Measurements from ENCODE around the gene ASB15.
"Not testable (repeated sequence)": the region's sequence is repeated elsewhere in the genome, so short reads cannot be mapped to it uniquely, and the experiment has no call there.

The ASB15 gene

DNA sequence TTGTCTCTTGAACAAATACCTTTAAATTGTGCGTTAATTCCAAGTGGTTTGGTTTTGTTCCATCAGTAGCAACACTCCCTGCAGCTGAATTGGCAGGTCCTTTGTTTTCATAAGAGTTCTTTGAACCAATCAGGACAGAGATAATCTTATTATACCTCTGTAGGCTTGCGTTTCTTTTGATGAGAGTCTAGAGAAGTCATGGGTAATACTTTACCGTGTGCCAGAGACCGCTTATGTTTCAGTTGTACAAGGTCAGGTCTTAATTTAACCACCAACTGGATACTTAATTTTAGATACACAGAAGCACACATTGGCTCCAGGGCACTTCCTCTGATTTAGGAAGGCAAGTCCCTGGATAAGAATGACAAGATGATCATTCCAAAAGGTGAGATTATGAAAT is at the start of gene ASB15:
Gene ASB15, plus strand, starts transcription at position 292 of the 400 bp plus-strand sequence. CDS start 12,682 bp downstream, outside the sequence.
- peak; percentile 3 for DNase-seq (ENCODE audit: low read depth)

DNA sequence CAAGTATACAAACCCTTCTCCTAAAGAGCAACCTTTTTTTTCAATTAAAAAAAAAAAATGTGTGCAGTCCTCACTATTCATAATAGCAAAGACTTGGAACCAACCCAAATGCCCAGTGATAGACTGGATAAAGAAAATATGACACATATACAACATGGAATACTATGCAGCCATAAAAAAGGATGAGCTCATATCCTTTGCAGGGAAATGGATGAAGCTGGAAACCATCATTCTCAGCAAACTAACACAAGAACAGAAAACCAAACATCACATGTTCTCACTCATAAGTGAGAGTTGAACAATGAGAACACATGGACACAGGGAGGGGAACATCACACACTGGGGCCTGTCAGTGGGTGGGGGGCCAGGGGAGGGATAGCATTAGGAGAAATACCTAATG is 49.5 kb upstream of the ASB15 start:
- not testable (repeated sequence) for DNase-seq (ENCODE audit: low read depth)

DNA sequence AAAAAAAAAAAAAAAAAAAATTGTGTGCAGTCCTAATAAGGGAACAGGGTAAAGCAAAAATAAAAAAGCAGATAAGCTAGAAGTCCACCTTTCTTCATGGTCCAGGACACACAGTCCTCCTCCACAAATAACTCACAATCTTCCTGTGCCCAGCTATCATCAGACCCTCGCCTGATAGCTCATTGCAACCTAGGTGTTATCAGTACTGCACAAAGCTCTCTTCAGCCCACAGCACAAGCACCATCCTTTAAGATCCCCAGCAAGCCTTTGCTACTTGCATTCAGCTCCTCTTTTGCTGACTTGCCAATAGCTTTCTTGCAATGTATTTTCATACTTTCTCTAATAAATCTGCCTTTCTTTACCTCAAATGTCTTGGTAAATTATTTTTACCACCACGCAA is 49.0 kb upstream of the ASB15 start:
- no peak for DNase-seq (ENCODE audit: low read depth)

DNA sequence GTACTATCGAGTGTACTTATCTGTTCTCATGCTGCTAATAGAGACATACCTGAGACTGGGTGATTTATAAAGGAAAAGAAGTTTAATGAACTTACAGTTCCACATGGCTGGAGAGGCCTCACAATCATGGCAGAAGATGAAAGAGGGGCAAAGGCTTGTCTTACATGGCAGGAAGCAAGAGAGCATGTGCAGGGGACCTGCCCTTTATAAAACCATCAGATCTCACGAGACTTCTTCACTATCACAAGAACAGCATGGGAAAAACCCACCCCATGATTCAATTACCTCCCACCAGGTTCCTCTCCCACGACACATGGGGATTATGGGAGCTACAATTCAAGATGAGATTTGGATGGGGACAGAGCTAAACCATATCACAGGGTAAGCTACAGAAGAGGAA is 48.5 kb upstream of the ASB15 start:
- no peak for DNase-seq (ENCODE audit: low read depth)

DNA sequence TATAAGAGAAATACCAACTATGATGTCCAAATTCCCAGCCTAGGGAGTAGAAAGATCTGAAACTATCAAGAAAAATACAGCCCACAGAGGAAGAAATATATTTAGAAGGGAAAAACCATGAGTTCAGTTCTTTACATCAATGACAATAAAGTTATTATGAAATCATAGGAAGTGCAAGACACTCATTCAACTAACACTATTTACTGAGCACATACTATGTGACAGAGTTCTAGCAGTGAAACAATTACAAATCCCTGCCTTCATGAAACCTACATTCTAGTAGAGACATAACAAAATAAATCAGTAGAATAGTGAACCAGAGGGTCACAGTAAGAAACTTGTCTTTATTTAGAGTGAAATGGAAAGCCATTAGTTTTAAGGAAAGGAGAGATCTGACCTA is 46.1 kb upstream of the ASB15 start:
- DNase-seq (ENCODE audit: low read depth) = no peak

DNA sequence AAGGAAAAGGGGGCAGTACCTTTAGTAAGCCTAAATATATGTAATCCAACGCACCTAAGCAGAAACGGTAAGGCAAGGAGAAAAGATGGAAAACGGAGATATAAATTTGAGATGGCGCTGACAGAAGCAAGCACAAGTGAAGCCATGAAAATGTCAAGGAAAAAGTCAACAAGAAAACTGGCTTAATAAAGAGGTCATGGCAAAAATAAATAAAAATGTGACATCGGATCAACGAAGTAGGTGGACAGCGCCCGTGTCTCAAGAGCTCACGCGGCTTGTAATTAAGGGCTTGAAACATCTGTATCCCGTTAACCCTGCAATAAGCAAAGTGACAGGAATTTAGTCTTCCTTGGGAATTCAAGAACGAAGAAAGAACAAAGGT is 44.6 kb upstream of the ASB15 start:
- DNase-seq (ENCODE audit: low read depth) = peak; percentile 19

DNA sequence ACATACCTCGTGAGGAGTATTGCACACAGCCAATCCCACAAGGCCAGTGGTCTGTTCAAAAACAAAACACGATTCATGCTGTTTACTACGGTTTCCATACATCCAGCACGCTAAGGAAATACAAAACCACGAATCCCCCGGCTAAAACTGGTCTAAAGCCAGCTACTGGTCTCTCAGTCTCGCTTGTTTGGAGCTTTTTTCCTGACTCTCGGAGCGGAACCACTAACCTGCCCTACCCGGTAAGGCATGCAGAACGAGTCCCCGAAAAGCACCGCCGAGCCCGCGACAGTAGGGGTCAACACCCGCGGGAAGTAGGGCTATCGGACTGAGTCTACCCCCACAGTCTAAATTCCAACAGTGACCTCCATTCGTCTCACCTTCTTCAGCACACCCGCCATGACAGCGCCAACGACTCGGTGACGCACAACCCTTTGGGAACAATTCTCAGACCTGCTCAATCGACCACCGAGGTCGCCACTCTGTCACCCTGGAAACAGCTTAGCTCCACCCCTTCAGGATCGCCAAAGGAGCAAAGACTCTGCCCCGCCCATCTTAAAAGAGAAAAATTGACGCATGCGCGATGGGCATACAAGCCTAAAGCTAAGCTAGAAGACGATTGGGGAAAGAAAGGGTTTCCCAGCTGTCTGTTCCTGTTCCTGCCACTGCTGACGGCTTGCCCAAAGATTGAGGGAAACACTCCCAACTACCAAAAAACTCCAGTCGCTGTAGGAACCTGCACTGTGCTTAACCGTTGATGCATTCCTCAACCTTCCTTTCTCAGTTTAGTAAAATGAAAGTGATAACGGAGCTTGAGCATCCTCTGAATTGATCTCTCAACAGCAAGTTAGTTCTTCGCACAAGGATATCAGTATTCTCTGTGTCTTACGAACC is 44.0 kb upstream of the ASB15 start, which contains the start of gene NDUFA5:
Gene NDUFA5, minus strand, starts transcription at position 421 of the 891 bp plus-strand sequence. Its CDS starts 23 bp downstream, at position 398.
- peak; percentile 99 for DNase-seq (ENCODE audit: low read depth)

DNA sequence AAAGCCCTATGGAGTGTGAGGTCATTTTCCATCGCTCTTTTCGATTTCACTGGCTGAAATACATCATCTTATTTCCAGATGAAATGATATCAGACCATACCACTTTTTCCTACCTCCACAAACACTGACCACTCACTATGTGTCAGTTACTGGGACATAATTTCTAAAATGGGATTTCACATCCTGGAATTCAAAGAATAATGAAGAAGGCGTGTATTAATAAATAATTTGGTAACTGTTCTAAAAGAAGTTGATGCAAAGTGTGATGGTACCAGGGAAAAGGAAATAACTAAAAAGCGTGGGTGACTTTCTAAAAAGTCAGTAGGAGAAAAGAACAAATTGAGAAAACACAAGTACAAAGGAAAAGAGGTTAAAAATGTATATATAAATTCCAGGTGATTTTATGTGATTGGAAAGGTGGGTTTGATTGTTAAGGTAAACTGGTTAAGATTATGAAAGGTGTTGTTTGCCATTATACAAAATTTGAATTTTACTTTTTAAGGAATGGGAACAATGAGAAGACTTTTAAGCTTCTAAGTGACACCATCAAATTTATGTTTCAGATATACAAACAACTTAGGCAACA is 43.2 kb upstream of the ASB15 start:
- no peak for DNase-seq (ENCODE audit: low read depth)

DNA sequence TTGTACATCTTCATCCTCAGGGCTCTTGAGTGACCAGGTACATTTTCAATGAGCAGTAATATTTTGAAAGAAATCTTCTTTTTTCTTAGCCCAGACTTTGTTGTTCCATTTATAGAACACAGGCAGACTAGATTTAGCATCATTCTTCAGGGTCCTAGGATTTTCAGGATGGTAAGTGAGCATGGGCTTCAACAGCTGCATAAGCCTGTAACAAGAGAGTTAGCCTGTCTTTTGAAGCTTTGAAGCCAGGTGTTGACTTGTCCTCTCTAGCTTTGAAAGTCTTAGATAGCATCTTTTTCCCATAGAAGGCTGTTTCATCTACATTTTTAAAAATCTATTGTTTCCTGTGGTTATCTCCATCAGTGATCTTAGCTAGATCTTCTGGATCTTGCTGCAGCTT is 39.5 kb upstream of the ASB15 start:
- no peak for DNase-seq (ENCODE audit: low read depth)

DNA sequence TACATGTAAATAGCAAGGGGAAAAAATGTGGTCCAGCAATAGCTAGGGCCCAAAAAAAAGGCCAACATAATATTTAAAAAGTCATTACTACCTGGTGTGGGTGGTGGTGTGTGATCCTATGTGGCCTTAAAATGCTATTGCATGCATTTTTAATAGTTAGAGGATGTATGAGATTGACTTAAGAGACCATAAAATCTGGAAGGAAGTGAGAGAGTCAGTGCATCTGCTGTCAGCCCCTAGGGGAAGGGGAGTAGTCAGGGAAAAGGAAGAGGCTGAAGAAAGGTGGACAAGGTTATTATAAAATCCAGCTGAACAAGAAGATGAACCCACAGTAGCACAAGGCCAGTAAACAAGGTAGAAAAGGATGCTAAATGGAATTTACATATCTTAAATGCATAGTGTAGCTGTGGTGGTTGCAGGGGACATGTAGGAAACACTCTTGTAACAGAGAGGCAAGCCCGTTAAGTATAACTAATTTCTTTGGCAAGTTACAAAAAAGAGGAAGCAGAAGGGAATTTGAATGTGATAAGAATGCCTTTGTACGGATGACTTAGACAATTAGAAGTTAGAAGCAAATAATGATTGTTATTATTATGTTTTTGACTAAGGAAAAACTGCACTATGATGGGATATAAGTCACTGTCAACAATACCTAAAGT is 32.1 kb upstream of the ASB15 start:
- DNase-seq (ENCODE audit: low read depth) = no peak

DNA sequence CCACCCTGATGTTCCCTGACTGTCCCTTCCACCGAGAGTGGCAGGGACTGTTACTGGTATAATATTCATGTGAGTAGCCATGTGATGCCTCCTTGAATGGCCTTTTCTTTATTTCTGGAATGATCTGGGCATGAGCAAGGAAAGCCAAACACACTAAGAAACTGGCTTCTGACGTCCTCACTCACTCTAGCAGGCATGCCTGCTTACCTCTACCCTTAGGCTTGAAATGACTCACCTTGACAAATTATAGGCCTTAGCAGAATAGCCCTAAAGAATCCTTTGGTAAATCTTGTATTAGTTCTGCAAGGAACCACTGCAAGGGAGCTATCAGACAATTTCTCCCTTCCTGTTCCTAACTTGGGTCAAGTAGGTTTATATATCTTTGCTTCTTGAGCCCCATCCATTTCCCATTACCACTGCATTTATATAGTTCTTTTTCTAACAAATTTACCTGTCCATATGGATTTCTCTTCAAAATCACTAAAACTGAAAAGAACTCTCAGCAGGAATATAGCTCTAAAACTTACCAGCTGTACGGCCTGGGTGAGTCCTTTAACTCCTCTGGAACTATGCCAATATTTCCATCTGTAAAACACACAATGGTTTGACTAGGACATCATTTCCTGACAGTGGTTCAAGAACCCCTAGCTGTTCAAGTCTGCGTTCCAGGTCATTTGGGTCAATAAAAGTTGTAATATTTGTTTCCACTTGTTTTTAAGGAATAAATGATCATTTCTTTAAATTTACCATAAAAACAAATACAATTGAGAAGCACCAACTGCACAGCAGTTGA is 31.0 kb upstream of the ASB15 start:
- DNase-seq (ENCODE audit: low read depth) = peak; percentile 15

DNA sequence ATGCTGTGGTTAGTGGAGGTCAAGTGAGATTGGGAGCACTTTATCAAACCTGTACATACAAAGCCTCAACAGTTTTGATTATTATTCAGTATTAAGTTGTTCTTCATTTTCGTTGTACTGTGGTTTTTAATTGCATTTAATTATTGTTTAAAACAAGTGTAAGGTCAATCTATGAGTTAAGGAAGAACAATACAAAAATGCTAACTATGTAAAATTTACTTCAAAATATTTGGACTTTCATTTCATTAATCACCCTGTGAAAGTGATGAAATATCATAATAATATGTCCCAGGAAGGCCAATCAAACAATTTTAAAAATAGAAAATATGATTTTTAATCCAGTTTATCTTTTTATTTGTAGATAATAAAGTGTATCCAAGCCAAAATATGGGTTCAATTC is 30.4 kb upstream of the ASB15 start:
- DNase-seq (ENCODE audit: low read depth) = no peak

DNA sequence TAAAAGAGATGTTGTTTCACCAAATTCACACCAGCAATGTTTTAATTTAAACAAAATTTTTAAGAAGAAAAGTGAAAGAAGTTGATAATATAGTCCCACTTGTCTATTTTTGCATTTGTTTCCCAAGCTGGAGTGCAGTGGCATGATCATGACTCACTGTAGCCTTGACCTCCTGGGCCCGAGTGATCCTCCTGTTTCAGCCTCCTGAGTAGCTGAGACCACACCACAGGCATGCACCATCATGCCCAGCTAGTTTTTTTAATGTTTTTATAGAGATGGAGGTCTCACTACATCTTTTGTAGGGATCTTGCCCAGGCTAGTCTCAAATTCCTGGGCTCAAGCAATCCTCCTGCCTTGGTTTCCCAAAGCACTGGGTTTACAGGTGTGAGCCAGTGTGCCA is 29.9 kb upstream of the ASB15 start:
- peak; percentile 61 for DNase-seq (ENCODE audit: low read depth)

DNA sequence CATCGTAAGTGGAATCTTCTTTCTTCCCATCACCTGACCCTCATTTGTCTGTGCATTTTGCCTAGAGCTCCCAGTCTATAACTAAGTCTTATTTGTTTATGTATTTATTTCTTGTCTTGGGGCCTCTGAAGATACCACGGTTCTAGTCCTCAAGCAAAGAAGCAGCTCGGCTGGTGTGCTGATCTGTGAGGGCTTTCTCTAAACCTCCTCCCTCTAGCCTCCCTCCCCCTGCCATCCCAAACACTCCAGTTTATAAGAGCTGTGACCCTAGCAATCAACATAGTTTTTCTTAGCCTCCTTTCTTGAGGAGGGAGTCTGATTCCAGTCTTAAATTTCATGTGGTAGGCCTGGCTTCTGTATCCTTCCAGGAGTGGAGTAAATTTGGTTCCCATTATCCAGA is 28.3 kb upstream of the ASB15 start:
- DNase-seq (ENCODE audit: low read depth) = no peak

DNA sequence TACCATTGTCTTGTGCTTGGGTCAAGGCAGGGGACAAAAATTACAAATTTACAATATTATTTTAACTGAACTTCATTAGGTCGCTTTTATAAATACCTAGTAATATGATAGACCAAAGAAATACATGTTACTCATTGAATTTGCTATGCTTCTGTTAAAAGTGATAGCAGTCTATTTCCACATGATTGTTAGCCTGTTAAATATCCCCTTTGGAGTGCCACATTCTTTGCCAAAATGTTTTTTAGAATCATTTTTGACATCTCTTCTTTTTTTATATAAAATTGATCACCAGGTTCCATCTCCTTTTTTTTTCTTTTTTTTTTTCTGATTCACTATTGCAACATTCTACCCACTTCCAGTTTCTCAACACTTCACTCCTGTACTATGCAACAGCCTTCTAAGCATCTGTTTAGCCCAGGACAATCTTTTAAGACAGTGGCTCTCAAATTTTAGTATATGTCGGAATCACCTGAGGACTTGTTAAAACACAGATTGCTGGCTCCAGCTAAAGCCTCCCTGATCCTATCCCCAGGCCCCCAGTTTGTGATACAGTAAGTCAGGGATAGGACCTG is 27.6 kb upstream of the ASB15 start:
- DNase-seq (ENCODE audit: low read depth) = peak; percentile 27

DNA sequence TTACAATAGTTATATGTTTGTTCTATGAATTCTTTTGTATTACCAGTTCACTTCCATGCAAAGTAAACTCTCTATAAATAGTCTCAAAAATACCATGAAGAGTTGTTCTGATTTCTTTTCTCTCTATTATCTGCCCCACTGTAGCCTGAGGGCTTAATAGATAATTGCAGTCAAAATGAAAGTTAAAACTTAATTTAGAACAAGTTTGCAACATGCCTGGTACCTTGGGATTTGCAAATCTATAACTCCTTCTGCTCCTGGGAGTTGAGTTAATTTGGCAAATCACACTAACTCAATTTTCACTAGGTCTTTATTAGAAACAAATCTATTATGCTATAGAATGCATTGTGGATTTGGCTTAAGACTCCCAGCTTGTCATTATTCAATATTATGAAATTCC is 22.2 kb upstream of the ASB15 start:
- no peak for DNase-seq (ENCODE audit: low read depth)

DNA sequence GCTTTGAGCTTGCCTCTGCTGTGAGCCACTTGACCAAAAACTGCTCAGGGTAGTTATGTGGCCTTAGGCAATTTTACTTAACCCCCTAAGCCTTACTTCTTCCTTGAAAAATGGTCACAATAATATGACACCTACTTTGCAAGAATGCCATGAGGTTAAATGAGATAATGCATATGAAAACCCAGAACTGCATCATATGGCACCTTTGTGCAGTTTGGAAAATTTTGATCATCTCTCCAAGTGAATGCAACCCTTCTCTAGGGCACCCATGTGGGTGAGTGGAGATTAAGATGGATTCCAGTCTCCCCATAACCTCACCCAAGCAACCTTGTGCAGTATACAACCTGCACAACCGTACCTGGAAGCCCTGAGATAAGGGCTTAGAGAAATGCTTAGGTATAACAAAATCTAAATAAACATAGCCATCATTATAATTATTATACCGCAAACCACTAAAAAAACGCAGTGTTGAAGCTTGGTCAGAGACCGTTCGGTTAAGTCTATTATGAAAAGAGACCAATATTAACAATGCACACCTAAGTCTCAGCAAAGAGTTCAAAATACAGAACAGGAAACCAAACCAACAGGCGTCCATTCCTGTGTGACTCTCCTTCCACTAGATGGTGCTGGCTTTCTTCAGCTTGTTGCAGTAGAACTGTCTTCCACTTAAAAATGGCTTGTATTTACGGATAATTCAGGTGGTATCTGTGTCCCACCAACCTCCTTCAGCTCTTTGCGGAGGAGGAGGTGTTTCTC is 21.0 kb upstream of the ASB15 start:
- DNase-seq (ENCODE audit: low read depth) = peak; percentile 65

DNA sequence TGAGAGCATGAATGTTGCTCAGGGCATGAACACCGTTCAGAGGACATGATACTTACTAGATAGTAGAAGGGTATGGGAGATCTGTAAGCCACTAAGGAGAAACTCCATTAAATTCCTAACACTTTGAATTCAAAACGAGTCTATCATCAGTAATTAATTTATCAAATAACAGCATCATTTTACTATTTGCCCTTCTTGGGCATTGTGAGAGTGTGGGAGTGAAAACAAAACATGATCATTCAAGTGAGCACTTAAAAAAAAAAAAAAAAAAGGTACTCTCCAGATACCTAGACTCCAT is 20.5 kb upstream of the ASB15 start:
- no peak for DNase-seq (ENCODE audit: low read depth)

DNA sequence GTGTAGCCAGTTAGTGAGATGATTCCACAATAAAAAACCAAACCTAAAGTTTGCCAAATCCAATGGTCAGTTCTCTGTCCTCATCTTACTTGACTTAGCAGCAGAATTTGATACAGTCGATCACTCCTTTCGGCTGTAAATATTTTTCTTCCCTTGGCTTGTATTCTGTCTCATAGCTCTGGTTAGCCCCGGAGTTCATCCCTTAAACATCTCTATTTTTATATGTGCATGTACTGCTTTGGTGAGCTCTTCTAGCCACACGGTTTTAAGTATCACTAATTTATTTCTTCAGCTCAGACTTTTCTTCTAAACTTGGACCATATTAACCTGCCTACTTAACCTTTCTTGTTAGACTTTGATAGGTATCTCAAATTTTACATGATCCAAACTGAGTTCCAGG is 17.8 kb upstream of the ASB15 start:
- DNase-seq (ENCODE audit: low read depth) = no peak

DNA sequence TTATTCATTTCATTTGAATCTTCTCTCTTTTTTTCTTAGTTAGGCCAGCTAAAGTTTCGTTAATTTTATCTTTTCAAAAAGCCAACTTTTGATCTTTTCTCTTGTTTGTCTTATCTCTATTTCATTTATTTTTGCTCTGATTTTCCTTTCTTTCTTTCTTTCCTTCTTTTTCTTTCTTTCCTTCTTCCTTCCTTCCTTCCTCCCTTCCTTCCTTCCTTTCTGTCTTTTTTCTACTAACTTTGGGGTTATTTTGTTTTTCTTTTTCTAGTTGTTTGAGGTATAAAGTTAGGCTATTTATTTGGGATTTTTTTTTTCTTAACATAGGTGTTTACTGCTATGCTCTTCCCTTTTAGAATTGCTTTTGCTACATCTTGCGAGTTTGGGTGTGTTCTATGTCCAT is 13.2 kb upstream of the ASB15 start:
- DNase-seq (ENCODE audit: low read depth) = no peak

DNA sequence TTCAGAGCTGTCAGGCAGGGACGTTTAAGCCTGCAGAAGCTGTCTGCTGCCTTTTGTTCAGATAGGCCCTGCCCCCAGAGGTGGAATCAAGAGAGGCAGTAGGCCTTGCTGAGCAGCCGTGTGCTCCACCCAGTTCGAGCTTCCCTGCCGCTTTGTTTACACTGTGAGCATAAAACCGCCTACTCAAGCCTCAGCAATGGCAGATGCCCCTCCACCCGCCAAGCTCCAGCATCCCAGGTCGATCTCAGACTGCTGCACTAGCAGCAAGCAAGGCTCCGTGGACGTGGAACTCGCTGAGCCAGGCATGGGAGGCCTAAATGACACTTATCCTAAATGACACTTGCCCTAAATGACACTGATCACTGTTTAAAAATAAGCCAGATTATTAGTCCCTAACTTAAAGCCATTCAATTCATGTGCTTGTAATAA is 6.8 kb upstream of the ASB15 start:
- no peak for DNase-seq (ENCODE audit: low read depth)

All from iris pigment epithelial cell (primary cell).